ENCODE results near the gene CLINT1. TPM values are rescaled to one million over a fixed set of nuclear protein-coding genes. Genes with fewer than 3 reads are reported as not detected.

CLINT1 gene
- total and polyA plus RNA-seq, 2 donors from 2014 or later: 34.1 to 173 TPM

DNA sequence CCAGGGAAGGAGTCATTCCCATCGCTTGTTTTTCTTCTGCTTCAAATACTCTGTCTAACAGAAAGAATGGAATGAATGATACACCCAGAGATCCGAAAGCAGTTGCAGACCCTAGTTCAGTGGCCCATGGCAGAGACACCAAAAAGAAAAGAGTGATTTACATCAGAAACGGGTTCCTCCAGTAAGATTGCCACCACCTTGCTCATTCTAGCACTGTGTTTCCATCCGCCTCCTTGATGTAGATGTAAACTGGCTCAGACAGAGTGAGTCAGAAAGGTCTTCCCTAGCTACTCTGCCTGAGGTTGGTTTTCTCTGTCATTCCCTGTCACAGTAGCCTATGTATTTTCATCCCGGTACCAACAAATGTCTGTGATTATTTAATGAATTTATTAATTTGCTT lies 15.9 kb upstream of the CLINT1 start:
- no peak for DNase-seq
- no peaks in the 10 kb centered on the region for H3K9me3 ChIP-seq (ENCODE audit: control insufficient read depth in 2 of 3, insufficient read depth in 1 of 3, low read length in 3 of 3)
- FAIRE-seq: no peak

DNA sequence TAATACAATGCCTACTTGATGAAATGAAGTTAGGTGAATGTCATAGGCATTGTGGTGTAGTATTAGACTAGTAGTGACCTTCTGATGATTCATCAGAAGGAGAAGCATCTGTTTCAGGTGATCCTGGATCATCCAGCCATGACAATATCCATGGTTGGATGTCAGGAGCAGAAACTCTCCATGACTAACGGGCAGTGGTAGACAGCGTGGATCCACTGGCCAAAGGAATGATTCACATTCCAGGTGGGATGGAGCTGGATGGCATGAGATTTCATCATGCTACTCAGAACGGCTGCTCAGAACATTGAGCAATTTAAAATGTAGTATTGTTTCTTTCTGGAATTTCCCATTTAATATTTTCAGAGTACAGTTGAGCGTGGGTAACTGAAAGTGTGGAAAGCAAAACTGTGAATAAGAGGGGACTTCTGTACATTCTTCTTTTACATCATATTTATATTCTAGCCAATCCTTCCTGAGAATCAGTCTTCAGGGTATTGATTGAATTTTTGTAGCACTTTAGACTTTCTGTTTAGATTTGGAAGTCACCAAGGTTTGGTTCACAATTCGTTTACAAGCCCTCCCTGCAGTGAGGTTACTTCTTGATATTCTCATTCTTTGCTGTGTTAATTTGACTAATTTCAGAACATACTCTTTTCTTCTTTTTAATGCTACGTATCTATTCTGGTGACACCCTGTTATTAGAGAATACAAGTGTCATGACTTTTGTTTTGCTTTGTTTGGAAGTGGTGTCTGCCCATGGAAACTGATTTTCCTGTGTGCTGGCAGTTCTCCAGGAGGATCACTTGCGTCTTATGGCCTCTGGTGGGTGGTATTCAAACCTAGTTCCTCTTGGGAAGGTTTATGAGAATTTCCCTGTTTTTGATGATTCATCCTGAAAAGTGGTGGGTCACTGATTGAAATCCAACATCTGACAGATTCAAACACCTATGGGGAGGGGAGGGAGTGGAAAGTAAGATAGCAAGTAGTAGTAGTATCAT lies 12.2 kb upstream of the CLINT1 start:
- no peaks in the 10 kb centered on the region for H3K4me1 ChIP-seq (ENCODE audit: control insufficient read depth in 2 of 3, insufficient read depth in 2 of 3, low read depth in 1 of 3, low read length in 3 of 3)
- no peaks in the 10 kb centered on the region for H3K9me3 ChIP-seq (ENCODE audit: control insufficient read depth in 2 of 3, insufficient read depth in 1 of 3, low read length in 3 of 3)
- no peaks in the 10 kb centered on the region for H3K27me3 ChIP-seq (ENCODE audit: control insufficient read depth, insufficient read depth, low read length)
- no peak overlapping the region for H3K9ac ChIP-seq (ENCODE audit: low read length in 3 of 3)
- no peak for FAIRE-seq
- H3K4me3 ChIP-seq (ENCODE audit: low read length in 3 of 3): no peak overlapping the region
- intact Hi-C loops (cut with DNase I): no loop called here
- H3K27ac ChIP-seq (ENCODE audit: low read depth in 2 of 2, low read length in 2 of 2): no peak overlapping the region
- no peak for DNase-seq
- no peaks in the 10 kb centered on the region for H3K36me3 ChIP-seq (ENCODE audit: control insufficient read depth in 2 of 3, insufficient read depth in 3 of 3, low read length in 3 of 3)
- no peak for TF ChIP-seq CTCF (IDR thresholded peaks at IDR 0.05; ENCODE audit: borderline replicate concordance, extremely low read depth, insufficient read depth)

More for the DNA sequence above, 15.9 kb upstream of the CLINT1 start:
- no peaks in the 10 kb centered on the region for H3K27me3 ChIP-seq (ENCODE audit: control insufficient read depth, insufficient read depth, low read length)
- no peaks in the 10 kb centered on the region for H3K4me1 ChIP-seq (ENCODE audit: control insufficient read depth in 2 of 3, insufficient read depth in 2 of 3, low read depth in 1 of 3, low read length in 3 of 3)
- H3K36me3 ChIP-seq (ENCODE audit: control insufficient read depth in 2 of 3, insufficient read depth in 3 of 3, low read length in 3 of 3): no peaks in the 10 kb centered on the region
- no peak overlapping the region for H3K4me3 ChIP-seq (ENCODE audit: low read length in 3 of 3)
- no peak overlapping the region for H3K9ac ChIP-seq (ENCODE audit: low read length in 3 of 3)
- intact Hi-C loops (cut with DNase I): no loop called here
- TF ChIP-seq CTCF (IDR thresholded peaks at IDR 0.05; ENCODE audit: borderline replicate concordance, extremely low read depth, insufficient read depth): no peak
- H3K27ac ChIP-seq (ENCODE audit: low read depth in 2 of 2, low read length in 2 of 2): no peak overlapping the region

GRCh38 chr5:157867751-157868387 lies 8.9 kb upstream of the CLINT1 start:
- FAIRE-seq: no peak
- no peaks in the 10 kb centered on the region for H3K9me3 ChIP-seq (ENCODE audit: control insufficient read depth in 2 of 3, insufficient read depth in 1 of 3, low read length in 3 of 3)
- DNase-seq: no peak
- no peaks in the 10 kb centered on the region for H3K36me3 ChIP-seq (ENCODE audit: control insufficient read depth in 2 of 3, insufficient read depth in 3 of 3, low read length in 3 of 3)
- H3K9ac ChIP-seq (ENCODE audit: low read length in 3 of 3): no peak overlapping the region
- H3K4me1 ChIP-seq (ENCODE audit: control insufficient read depth in 2 of 3, insufficient read depth in 2 of 3, low read depth in 1 of 3, low read length in 3 of 3): no peaks in the 10 kb centered on the region
- intact Hi-C loops (cut with DNase I): no loop called here
- no peak overlapping the region for H3K27ac ChIP-seq (ENCODE audit: low read depth in 2 of 2, low read length in 2 of 2)
- H3K4me3 ChIP-seq (ENCODE audit: low read length in 3 of 3): no peak overlapping the region
- TF ChIP-seq CTCF (IDR thresholded peaks at IDR 0.05; ENCODE audit: borderline replicate concordance, extremely low read depth, insufficient read depth): no peak
- H3K27me3 ChIP-seq (ENCODE audit: control insufficient read depth, insufficient read depth, low read length): no peaks in the 10 kb centered on the region

All from kidney (tissue), 14 donors.